CD4-positive, alpha-beta T cell treated with Interleukin-4 for 4 hours (primary cell): ENCODE results near the gene LDHAL6B.

Experiments
- DNase-seq: peaks from one replicate; pipeline ENCODE4 v3.0.0-alpha.2; 2020

The LDHAL6B gene

GRCh38 chr15:59255680-59256336, 49.2 kb downstream of the LDHAL6B start:
- peak; percentile 27 for DNase-seq

- no peak for DNase-seq
These were observed 49.8 kb downstream of the LDHAL6B start for GRCh38 chr15:59256482-59256881.

- no peak for DNase-seq
These were observed 50.5 kb downstream of the LDHAL6B start for GRCh38 chr15:59257140-59257539.
